ENCODE results near the gene PRSS58.

Gene PRSS58, protein sequence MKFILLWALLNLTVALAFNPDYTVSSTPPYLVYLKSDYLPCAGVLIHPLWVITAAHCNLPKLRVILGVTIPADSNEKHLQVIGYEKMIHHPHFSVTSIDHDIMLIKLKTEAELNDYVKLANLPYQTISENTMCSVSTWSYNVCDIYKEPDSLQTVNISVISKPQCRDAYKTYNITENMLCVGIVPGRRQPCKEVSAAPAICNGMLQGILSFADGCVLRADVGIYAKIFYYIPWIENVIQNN

GRCh38 chr7:142257958-142258357 lies at the start of gene PRSS58:
TSS of gene PRSS58 (minus strand) at chr7:142258058. CDS start at chr7:142257707, 351 bp downstream.
- no peak for DNase-seq (ENCODE audit: low read depth in 2 of 2)

GRCh38 chr7:142307246-142307900 lies 49.5 kb upstream of the PRSS58 start:
- DNase-seq (ENCODE audit: low read depth in 2 of 2), result no peak

- DNase-seq (ENCODE audit: low read depth in 2 of 2), result no peak
These were observed 45.8 kb upstream of the PRSS58 start for GRCh38 chr7:142303650-142304049.

DNA sequence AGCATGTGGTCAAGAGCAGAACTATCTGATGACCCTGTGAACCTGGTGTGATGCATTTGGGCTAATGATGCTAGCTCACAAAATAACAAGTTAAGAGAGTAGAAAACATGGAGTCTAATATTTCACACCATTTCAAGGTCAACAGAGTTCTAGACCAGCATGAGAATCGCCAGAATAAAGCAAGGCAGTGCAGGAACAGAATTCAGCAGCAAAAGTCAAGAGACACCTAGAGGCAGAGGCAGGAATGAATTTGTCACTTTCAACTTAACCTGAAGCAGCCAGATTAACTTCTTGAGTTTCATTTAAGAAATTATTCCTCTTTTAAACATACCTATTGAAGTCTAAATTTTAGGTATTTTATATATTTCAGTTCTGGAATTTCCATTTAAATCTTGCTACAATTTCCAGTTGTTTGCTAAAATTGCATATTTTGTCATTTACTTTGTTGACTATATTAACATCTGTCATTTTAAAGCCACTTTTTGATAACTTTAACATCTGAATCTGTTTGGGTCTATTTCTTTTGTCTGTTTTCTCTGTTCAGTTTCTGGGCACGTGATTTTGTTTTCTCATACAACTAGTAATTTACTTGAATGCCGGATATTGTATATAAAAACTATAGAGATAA lies 44.2 kb upstream of the PRSS58 start:
- DNase-seq (ENCODE audit: low read depth in 2 of 2), result no peak

GRCh38 chr7:142301299-142301698 lies 43.4 kb upstream of the PRSS58 start:
- no peak for DNase-seq (ENCODE audit: low read depth in 2 of 2)

- DNase-seq (ENCODE audit: low read depth in 2 of 2), result no peak
These were observed 42.8 kb upstream of the PRSS58 start for GRCh38 chr7:142300689-142301088.

- DNase-seq (ENCODE audit: low read depth in 2 of 2), result no peak
These were observed 41.5 kb upstream of the PRSS58 start for GRCh38 chr7:142299237-142299781.

GRCh38 chr7:142298627-142299026 lies 40.8 kb upstream of the PRSS58 start:
- DNase-seq (ENCODE audit: low read depth in 2 of 2), result no peak

DNA sequence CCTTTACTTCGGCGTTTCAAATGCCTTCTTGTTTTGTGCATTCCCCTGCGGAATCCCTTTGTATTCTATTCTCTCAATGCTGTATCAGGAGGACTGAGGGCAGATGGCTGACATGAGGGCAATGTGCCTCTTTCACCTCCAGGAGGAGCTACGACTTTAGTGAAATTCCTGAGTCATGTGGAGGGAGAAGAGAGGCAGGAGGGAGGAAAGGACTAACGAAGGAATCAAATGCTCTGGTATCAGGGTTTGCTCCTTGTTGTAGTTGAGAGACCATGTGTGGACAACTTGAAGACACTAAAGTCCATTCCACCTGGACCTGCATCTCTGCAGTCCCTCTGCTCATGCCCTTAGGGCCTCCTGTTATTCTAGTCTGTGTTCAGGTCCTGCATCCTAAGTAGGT lies 40.2 kb upstream of the PRSS58 start:
- no peak for DNase-seq (ENCODE audit: low read depth in 2 of 2)

- DNase-seq (ENCODE audit: low read depth in 2 of 2), result no peak
These were observed 22.4 kb upstream of the PRSS58 start for GRCh38 chr7:142280263-142280662.

GRCh38 chr7:142279601-142280000 lies 21.7 kb upstream of the PRSS58 start:
- no peak for DNase-seq (ENCODE audit: low read depth in 2 of 2)

DNA sequence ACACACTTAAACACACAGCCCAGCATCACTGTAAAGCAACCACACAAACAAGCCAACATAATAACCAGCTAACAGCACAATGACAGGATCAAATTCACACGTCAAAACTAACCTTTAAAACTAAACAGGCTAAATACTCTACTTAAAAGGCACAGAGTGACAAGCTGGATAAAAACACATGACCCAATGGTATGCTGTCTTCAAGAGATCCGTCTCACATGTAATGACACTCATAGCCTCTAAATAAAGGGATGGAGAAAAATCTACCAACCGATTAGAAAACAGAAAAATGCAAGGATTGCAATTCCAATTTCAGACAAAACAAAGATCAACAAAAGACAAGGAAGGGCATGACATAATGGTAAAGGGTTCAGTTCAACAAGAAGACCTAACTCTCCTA lies 17.2 kb upstream of the PRSS58 start:
- DNase-seq (ENCODE audit: low read depth in 2 of 2), result no peak

DNA sequence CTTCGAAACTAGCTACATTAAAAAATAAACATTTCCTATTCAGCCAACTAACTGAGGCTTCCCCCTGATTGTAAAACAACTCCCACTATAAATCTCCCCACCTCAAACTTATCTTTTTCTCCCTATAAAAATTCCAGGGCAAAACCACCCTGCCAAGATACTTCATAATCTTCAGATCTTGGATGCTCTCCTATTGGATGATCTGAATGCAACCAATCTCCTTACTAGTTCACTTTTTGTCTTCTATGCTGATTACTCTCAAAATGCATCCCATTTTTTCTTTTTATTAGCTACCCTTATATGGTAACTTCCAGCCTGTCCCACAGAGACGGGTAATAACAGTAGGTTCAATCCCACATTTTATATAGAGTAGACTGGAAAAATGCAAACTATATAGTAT lies 15.0 kb upstream of the PRSS58 start:
- no peak for DNase-seq (ENCODE audit: low read depth in 2 of 2)

- DNase-seq (ENCODE audit: low read depth in 2 of 2), result no peak
These were observed 5.9 kb upstream of the PRSS58 start for GRCh38 chr7:142263598-142264380.

- no peak for DNase-seq (ENCODE audit: low read depth in 2 of 2)
These were observed 7.2 kb downstream of the PRSS58 start for GRCh38 chr7:142250705-142251104.

DNA sequence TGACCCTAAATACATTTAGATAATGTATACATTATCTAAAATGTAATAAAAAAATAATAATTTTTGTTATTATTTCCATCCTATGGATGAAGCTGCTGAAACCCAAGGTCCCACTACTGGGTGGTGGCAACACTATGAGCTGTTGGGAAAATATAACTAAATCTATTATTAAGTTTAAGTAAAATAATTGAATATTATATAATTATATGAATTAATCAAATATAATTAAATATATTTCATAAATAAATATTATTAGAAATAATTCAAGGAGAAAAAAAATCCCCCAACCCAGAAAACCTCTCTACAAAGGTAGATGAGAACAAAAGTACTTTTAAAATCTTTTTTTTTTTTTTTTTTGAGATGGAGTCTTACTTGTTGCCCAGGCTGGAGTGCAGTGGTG lies 7.9 kb downstream of the PRSS58 start:
- DNase-seq (ENCODE audit: low read depth in 2 of 2), result no peak

DNA sequence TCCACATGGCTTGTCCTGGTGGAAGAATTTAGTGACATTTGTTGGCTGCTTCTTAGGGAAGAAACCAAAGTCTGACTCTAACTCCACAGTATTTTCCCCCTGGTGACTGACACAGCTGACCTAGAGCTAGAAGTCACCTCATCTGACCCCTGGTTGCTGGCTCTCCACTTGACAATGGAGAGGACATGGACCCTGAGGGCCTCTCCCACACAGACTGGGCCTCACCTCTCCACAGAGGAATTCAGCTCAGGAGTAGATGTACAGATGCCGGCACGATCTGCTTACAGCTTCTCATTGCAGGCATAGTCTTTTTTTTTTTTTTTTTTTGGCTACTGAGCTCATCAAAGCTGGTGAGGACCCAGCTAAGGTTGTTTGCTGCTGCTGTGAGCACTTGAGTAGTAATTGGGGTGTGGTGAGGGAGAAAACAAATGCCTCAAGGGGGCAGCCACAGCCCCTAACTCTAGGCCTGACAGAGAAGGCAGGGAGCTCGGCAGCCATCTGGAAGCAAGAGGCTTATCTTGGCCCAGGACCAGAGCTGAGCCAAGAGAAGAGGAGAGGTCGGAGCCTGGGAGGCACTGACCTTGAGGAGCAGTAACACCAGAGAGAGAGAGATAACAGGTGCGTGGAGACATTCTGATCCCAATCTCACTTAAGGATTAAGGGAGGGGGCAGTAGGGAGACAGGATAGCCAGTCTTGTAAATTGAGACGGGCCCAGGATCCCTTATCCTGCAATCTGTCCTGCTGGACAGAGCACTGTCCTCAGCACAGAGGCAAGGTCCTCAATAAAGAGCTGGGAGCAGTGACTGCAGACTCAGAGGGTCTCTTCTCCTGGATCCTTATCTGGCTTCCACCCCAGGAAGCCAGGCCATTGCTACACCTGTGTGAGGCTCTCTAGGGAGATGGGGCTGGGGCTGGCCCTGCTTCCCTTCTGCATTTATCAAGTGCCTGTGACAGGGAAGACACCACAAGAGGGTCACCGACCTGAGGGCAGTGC lies 9.4 kb downstream of the PRSS58 start:
- DNase-seq (ENCODE audit: low read depth in 2 of 2), result no peak

DNA sequence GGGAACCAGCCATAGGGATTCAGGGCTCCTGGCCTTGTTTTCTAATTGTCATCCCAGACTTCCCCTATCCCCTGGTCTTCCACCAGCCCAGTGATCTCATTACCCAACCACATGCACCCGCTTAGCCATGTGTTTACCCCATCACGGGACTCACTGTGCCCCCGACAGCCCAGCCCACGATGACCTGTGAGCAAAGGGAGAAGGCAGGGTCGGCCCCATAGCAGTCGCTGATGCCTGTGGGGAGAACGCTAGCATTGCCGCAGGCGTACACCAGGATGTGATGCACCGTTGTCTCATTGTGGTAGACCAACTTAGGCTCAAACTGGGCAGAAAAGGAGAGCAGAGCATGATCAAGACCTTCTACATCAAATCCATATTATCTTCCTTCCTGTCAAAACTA lies 14.0 kb downstream of the PRSS58 start:
- no peak for DNase-seq (ENCODE audit: low read depth in 2 of 2)

GRCh38 chr7:142240546-142240945 lies 17.3 kb downstream of the PRSS58 start:
- no peak for DNase-seq (ENCODE audit: low read depth in 2 of 2)

- no peak for DNase-seq (ENCODE audit: low read depth in 2 of 2)
These were observed 26.1 kb downstream of the PRSS58 start for GRCh38 chr7:142231716-142232115.

- no peak for DNase-seq (ENCODE audit: low read depth in 2 of 2)
These were observed 29.2 kb downstream of the PRSS58 start for GRCh38 chr7:142228537-142229104.
